ENCODE data around the gene IPO11.
"Not testable (repeated sequence)": the region's sequence is repeated elsewhere in the genome, so short reads cannot be mapped to it uniquely, and the experiment has no call there.

The IPO11 gene

GRCh38 chr5:62606878-62607277, 194.3 kb downstream of the IPO11 start:
- DNase-seq: no peak

- DNase-seq: no peak
Measured at GRCh38 chr5:62607615-62608014, 195.1 kb downstream of the IPO11 start.

- no peak for DNase-seq
Measured at GRCh38 chr5:62608529-62609511, 196.3 kb downstream of the IPO11 start.

- DNase-seq: no peak
Measured at GRCh38 chr5:62614355-62614754, 201.8 kb downstream of the IPO11 start.

- no peak for DNase-seq
Measured at GRCh38 chr5:62616615-62617277, 204.2 kb downstream of the IPO11 start.

- no peak for DNase-seq
Measured at GRCh38 chr5:62617943-62618342, 205.4 kb downstream of the IPO11 start.

GRCh38 chr5:62620761-62621160, 208.2 kb downstream of the IPO11 start:
- no peak for DNase-seq

- DNase-seq: no peak
Measured at GRCh38 chr5:62621280-62621679, 208.7 kb downstream of the IPO11 start.

- DNase-seq: no peak
Measured at GRCh38 chr5:62623271-62623670, 210.7 kb downstream of the IPO11 start.

- DNase-seq: not testable (repeated sequence)
Measured at GRCh38 chr5:62624436-62624835, 211.9 kb downstream of the IPO11 start.

- DNase-seq: no peak
Measured at GRCh38 chr5:62626534-62626933, 214.0 kb downstream of the IPO11 start.

GRCh38 chr5:62627121-62627520, 214.6 kb downstream of the IPO11 start:
- DNase-seq: no peak

- no peak for DNase-seq
Measured at GRCh38 chr5:62627901-62628300, 215.3 kb downstream of the IPO11 start.

- no peak for DNase-seq
Measured at GRCh38 chr5:62631909-62632580, 219.5 kb downstream of the IPO11 start.

- no peak for DNase-seq
Measured at GRCh38 chr5:62633243-62633642, 220.7 kb downstream of the IPO11 start.

GRCh38 chr5:62640446-62640845, 227.9 kb downstream of the IPO11 start:
- no peak for DNase-seq

GRCh38 chr5:62642468-62642867, 229.9 kb downstream of the IPO11 start:
- DNase-seq: no peak

- DNase-seq: no peak
Measured at GRCh38 chr5:62643556-62644451, 231.2 kb downstream of the IPO11 start.

- DNase-seq: no peak
Measured at GRCh38 chr5:62645223-62645622, 232.7 kb downstream of the IPO11 start.

GRCh38 chr5:62647241-62647640, 234.7 kb downstream of the IPO11 start:
- DNase-seq: no peak

GRCh38 chr5:62649025-62649424, 236.5 kb downstream of the IPO11 start:
- no peak for DNase-seq

GRCh38 chr5:62649476-62650113, 237.0 kb downstream of the IPO11 start:
- no peak for DNase-seq

Data from Kasumi-1 (cell line).